Mesothelial cell of epicardium (in vitro differentiated cells): ENCODE data around the gene YES1. TPM values are rescaled to one million over a fixed set of nuclear protein-coding genes. Genes with fewer than 3 reads are reported as not detected.
"Not testable (repeated sequence)": the region's sequence is repeated elsewhere in the genome, so short reads cannot be mapped to it uniquely, and the experiment has no call there.

Experiments used
- DNase-seq, 2 experiments: peaks; one replicate each; pipeline ENCODE4 v3.0.0; 2021; ENCODE audit warnings: low spot score in 2 of 2; ENCODE audit not compliant: unreplicated experiment in 2 of 2
- H3K27ac Mint-ChIP-seq: 2 replicates; pipeline ENCODE4 v1.8.0; 2021; ENCODE audit warnings: mixed read lengths
- H3K27me3 Mint-ChIP-seq: 2 replicates; pipeline ENCODE4 v1.8.0; 2021; ENCODE audit warnings: low read depth, mixed read lengths
- H3K36me3 Mint-ChIP-seq: 2 replicates; pipeline ENCODE4 v1.8.0; 2021; ENCODE audit warnings: mixed read lengths
- H3K4me1 Mint-ChIP-seq: 2 replicates; pipeline ENCODE4 v1.8.0; 2021; ENCODE audit warnings: mixed read lengths
- H3K4me3 Mint-ChIP-seq: 2 replicates; pipeline ENCODE4 v1.8.0; 2021; ENCODE audit warnings: mild to moderate bottlenecking, moderate library complexity, mixed read lengths
- H3K9me3 Mint-ChIP-seq: 2 replicates; pipeline ENCODE4 v1.8.0; 2021; ENCODE audit warnings: mixed read lengths
- total RNA-seq: library from RNA; stranded (reverse); gene quantifications from 3 replicates; pipeline ENCODE4 v1.2.1, GENCODE V29; 2021
- TF ChIP-seq, protein P1 (sequence below): fragments of 200-600 bp; sonication (generic); IDR thresholded peaks from one replicate; pipeline ENCODE4 v1.5.0; 2021; ENCODE audit warnings: antibody characterized with exemption; ENCODE audit not compliant: unreplicated experiment

YES1 gene
- total RNA-seq, 1 donor from 2014 or later: 47.5 TPM

DNA sequence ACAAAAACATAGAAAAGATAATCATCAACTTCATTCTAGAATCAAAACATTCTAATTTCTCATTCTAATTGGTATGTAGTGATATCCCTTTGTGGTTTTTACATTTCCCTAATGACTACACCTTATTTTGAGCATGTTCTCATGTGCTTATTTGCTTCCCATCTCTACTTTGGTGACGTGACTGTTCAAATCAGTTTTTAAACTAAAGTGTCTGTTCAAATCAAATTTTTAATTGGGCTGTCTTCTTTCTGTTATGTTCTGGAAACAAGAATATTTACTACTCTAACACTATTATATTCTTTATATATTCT is 45.5 kb downstream of the YES1 start:
- no peak overlapping the region for H3K4me3 Mint-ChIP-seq

DNA sequence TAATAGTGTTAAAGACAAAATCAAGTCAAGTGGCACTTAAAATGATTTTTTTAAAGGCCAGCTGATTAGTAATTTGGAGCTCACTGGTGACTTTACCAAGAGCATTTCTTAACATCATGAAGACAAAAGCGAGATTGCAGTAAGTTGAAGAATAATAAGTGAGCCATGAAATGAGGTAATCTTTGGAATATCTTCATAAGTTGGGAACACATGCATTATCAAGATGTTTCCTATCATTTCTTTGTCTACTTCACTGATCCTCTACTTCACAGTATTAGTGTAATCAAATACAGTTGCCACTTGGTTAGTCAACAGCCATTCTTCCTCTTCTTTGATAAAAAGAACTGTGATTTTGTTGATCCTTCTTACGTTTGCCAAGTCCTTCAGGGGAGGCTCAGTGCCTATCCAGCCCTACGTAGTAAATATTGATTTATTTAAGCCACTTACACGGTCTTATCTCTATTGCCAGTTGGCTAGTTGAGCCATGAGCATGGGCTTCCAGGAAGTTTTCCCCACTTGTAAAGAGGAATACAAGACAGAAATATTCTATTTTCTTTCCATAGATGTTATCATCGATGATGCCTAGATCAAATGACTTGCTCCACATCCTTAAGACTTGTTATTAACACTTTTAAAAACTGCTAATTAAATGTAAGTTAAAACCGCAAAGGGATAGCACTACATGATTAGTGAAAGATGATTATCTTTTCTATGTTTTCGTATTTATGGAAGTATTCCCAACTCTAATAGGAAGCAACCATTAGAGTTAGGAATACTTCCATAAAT is 46.1 kb downstream of the YES1 start:
- TF ChIP-seq, protein P1, sequence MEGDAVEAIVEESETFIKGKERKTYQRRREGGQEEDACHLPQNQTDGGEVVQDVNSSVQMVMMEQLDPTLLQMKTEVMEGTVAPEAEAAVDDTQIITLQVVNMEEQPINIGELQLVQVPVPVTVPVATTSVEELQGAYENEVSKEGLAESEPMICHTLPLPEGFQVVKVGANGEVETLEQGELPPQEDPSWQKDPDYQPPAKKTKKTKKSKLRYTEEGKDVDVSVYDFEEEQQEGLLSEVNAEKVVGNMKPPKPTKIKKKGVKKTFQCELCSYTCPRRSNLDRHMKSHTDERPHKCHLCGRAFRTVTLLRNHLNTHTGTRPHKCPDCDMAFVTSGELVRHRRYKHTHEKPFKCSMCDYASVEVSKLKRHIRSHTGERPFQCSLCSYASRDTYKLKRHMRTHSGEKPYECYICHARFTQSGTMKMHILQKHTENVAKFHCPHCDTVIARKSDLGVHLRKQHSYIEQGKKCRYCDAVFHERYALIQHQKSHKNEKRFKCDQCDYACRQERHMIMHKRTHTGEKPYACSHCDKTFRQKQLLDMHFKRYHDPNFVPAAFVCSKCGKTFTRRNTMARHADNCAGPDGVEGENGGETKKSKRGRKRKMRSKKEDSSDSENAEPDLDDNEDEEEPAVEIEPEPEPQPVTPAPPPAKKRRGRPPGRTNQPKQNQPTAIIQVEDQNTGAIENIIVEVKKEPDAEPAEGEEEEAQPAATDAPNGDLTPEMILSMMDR: no peak
- peaks cover 12% of the 10 kb centered on the region for H3K4me1 Mint-ChIP-seq
- H3K4me3 Mint-ChIP-seq: no peak overlapping the region
- no peaks in the 10 kb centered on the region for H3K27me3 Mint-ChIP-seq
- peaks cover 9% of the 10 kb centered on the region for H3K36me3 Mint-ChIP-seq
- H3K27ac Mint-ChIP-seq: no peak overlapping the region
- DNase-seq: no peak
- peaks cover 3% of the 10 kb centered on the region for H3K9me3 Mint-ChIP-seq

More for the DNA sequence above, 45.5 kb downstream of the YES1 start:
- DNase-seq: no peak
- Mint-ChIP-seq H3K27me3 (no peaks in the 10 kb centered on the region), H3K36me3 (peaks cover 9% of the 10 kb centered on the region), H3K27ac (no peak overlapping the region), H3K4me1 (peaks cover 14% of the 10 kb centered on the region), H3K9me3 (peaks cover 3% of the 10 kb centered on the region)
- TF ChIP-seq, protein P1: no peak

DNA sequence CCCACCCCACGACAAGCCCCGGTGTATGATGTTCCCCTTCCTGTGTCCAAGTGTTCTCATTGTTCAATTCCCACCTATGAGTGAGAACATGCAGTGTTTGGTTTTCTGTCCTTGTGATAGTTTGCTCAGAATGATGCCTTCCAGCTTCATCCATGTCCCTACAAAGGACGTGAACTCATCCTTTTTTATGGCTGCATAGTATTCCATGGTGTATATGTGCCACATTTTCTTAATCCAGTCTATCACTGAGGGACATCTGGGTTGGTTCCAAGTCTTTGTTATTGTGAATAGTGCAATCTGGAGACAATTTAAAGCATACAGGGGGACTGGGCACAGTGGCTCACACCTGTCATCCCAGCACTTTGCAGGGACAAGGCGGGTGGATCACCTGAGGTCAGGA is 52.2 kb downstream of the YES1 start:
- H3K36me3 Mint-ChIP-seq, H3K4me1 Mint-ChIP-seq, H3K27me3 Mint-ChIP-seq, H3K9me3 Mint-ChIP-seq, DNase-seq, H3K27ac Mint-ChIP-seq, H3K4me3 Mint-ChIP-seq: not testable (repeated sequence)

DNA sequence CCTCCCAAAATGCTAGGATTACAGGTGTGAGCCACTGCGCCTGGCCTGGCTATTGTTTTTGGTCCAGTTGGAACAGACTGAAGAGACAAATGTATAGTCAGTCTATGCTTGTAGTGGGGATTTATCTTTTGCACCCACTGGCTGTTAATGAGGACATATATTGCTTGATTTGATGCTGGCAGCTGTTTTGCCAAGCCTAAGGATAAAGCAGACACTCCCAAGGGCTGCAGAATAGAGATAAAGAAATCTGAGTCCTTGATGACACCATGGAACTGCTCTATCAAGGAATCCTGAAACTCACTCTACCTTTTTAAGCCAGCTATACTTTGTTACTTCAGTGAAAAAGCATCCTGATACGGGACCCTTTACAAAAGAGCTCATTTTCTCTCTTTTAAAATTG is 56.5 kb downstream of the YES1 start:
- Mint-ChIP-seq H3K4me1 (no peaks in the 10 kb centered on the region), H3K27me3 (no peaks in the 10 kb centered on the region), H3K4me3 (no peak overlapping the region), H3K9me3 (no peaks in the 10 kb centered on the region), H3K27ac (no peak overlapping the region), H3K36me3 (peaks cover 15% of the 10 kb centered on the region)
- DNase-seq: no peak
- TF ChIP-seq, protein P1: no peak

DNA sequence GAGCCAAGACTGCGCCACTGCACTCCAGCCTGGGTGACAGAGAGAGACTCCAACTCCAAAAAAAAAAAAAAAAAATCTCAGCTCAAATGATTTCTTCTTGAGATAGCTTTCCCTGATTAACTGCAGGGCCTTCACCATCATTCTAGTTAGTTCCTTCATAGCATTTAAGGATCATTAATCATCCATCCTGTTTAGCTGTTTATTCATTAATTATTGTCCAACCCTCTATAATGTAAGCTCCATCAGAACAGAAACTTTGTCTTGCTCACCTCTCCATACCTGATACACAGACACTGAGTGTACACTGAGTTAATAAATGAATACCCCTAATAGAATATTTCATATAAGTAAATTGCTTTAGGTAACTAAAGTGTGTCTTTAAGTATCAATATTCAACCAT is 57.4 kb downstream of the YES1 start:
- TF ChIP-seq, protein P1: no peak
- H3K36me3 Mint-ChIP-seq: peaks cover 18% of the 10 kb centered on the region
- no peak for DNase-seq
- no peaks in the 10 kb centered on the region for H3K4me1 Mint-ChIP-seq
- H3K4me3 Mint-ChIP-seq: no peak overlapping the region
- H3K27me3 Mint-ChIP-seq: no peaks in the 10 kb centered on the region
- no peaks in the 10 kb centered on the region for H3K9me3 Mint-ChIP-seq
- no peak overlapping the region for H3K27ac Mint-ChIP-seq

DNA sequence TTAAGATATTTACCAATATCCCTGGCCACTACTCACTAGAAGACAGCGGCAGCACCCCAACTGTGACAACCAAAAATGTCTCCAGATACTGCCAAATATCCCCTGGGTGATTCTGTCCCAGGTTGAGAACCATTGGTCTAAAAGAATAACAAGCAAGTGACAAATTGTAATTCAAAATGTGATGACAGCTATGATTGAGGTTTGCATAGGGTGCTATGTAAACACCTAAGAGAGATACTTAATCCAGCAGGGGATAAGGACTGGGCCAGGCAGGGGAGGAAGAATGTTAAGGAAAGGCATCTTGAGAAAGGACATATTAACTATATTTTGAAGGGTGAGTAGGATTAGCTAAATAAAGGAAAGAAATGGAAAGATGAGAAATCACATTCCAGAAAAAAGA is 61.6 kb downstream of the YES1 start:
- Mint-ChIP-seq H3K4me3 (no peak overlapping the region), H3K27me3 (no peaks in the 10 kb centered on the region)
- TF ChIP-seq, protein P1: no peak

More for the DNA sequence above, 61.6 kb downstream of the YES1 start:
- Mint-ChIP-seq H3K27ac (peak overlapping the region; percentile 2), H3K9me3 (no peaks in the 10 kb centered on the region), H3K4me1 (no peaks in the 10 kb centered on the region), H3K36me3 (peaks cover 18% of the 10 kb centered on the region)
- no peak for DNase-seq
